Pancreas (tissue), 10 donors: Measurements from ENCODE around the gene PAQR8. TPM values are rescaled to one million over a fixed set of nuclear protein-coding genes. Genes with fewer than 3 reads are reported as not detected.

Experiments used
- ATAC-seq, 4 donors: fragments of 200-7000 bp; cut with Tn5 transposase; one replicate each; pipeline versions ENCODE4 v1.8.0 to v1.9.1; 2020; ENCODE audit warnings: mild to moderate bottlenecking in 4 of 4, moderate library complexity in 4 of 4
- DNase-seq, 6 donors: peaks; one replicate each; pipeline ENCODE4 v3.0.0-alpha.2; 2020
- FAIRE-seq: peaks from 2 replicates; lab custom pipeline; 2012; peaks lifted over from hg19 to GRCh38; lab: Jason Lieb, UNC
- H3K27ac ChIP-seq, 4 donors: fragments of 200-600 bp; sonication (generic); 1 replicate in 3 of 4; 2 replicates in 1 of 4; pipeline versions ENCODE4 v1.5.0 to v1.8.0; 2020
- H3K27me3 ChIP-seq, 4 donors: fragments of 200-600 bp; one replicate each; pipeline ENCODE4 v1.8.0; 2021
- H3K36me3 ChIP-seq, 3 donors: fragments of 200-600 bp; sonication (generic) in 1 of 3; one replicate each; pipeline versions ENCODE4 v1.5.0 to v1.8.0; 2020 to 2021
- H3K4me1 ChIP-seq, 3 donors: fragments of 200-600 bp; one replicate each; pipeline ENCODE4 v1.8.0; 2021
- H3K4me3 ChIP-seq, 4 donors: fragments of 200-600 bp; sonication (generic) in 2 of 4; one replicate each; pipeline versions ENCODE4 v1.5.0 to v1.8.0; 2020 to 2021
- H3K9me3 ChIP-seq, 4 donors: fragments of 200-600 bp; one replicate each; pipeline ENCODE4 v1.8.0; 2021
- WGBS, 2 donors: extraction: QIAGEN DNeasy Blood & Tissue Kit; methylation state at CpG; one replicate each; pipeline ENCODE4 v1.1.7; 2013; 5-methylcytosine and 5-hydroxymethylcytosine counted together
- intact Hi-C, 3 donors: fragments of 100-400 bp; cut with DNase I; formaldehyde crosslinking; loops; one replicate each; pipeline versions ENCODE4 v1.11.1 to v1.14.2; 2022
- polyA plus RNA-seq, 2 donors: library from polyadenylated mRNA; stranded (reverse); fragments of 200-250 nt; gene quantifications; one replicate each; pipeline ENCODE4 v1.2.3, GENCODE V29; 2013
- total RNA-seq, 6 donors: library from RNA; stranded (reverse); fragmentation: NEBNext Ultra II Directional in 4 of 6; extraction: Animal tissue kit (Norgen Biotek cat#: 25700) in 4 of 6; gene quantifications; one replicate each; pipeline versions ENCODE4 v1.2.1 to v1.2.4, GENCODE V29; 2021 to 2023
- TF ChIP-seq, protein P1 (sequence below), 4 donors: fragments of 200-600 bp; sonication (generic) in 3 of 4; IDR thresholded peaks; one replicate each; pipeline versions ENCODE4 v1.5.0 to v1.8.0; 2021; ENCODE audit warnings: antibody characterized with exemption in 4 of 4
- donor health status: healthy with polysubstance abuse.
- donor health status: DM: no; HTN: no; CAD: no; lungs with moderate emphysema.
- donor health status: DM: no; HTN: no; CAD: no.
- donor health status: control.
- donor health status: control.
- donor health status: Bipolar disorder and iron deficiency.
- donor health status: DM: yes; HTN: yes; CAD: no.
- donor health status: DM: no; HTN: no; CAD: no.
- donor health status: DM: no; HTN: no; CAD: no.
- donor health status: DM: yes; HTN: yes; CAD: no.

Gene PAQR8
- total and polyA plus RNA-seq, 8 donors, result 0.71 to 6.1 (median 2.0) TPM

DNA sequence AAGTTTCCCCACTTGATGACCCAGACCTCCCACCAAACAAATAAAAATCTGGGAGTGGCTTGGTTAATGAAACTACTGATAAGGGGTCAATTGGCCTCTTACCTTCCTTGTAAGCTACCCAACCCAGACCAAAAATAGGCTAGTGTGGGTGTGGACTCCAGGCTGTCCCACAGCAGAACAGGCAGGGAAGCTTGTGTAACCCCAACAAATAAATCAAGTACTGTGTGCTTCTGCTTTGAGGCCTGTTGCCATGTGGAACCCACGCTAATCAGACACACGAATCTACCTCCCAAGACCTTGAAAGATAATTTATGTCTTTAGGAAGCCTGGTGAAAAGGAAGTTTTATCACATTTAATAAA, 33.7 kb upstream of the PAQR8 start:
- intact Hi-C loops, result no loop called here
- no peaks in the 10 kb centered on the region for H3K9me3 ChIP-seq
- DNase-seq (no peak), FAIRE-seq (no peak), ATAC-seq (peak in 3 of 4 donors; percentile 11 to 62 (median 47))
- H3K4me3 ChIP-seq, result no peak overlapping the region
- no peaks in the 10 kb centered on the region for H3K36me3 ChIP-seq
- no peaks in the 10 kb centered on the region for H3K27me3 ChIP-seq
- H3K4me1 ChIP-seq, result no peaks in the 10 kb centered on the region
- no peak overlapping the region for H3K27ac ChIP-seq
- TF ChIP-seq, protein P1, sequence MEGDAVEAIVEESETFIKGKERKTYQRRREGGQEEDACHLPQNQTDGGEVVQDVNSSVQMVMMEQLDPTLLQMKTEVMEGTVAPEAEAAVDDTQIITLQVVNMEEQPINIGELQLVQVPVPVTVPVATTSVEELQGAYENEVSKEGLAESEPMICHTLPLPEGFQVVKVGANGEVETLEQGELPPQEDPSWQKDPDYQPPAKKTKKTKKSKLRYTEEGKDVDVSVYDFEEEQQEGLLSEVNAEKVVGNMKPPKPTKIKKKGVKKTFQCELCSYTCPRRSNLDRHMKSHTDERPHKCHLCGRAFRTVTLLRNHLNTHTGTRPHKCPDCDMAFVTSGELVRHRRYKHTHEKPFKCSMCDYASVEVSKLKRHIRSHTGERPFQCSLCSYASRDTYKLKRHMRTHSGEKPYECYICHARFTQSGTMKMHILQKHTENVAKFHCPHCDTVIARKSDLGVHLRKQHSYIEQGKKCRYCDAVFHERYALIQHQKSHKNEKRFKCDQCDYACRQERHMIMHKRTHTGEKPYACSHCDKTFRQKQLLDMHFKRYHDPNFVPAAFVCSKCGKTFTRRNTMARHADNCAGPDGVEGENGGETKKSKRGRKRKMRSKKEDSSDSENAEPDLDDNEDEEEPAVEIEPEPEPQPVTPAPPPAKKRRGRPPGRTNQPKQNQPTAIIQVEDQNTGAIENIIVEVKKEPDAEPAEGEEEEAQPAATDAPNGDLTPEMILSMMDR (IDR thresholded peaks at IDR 0.05), result no peak
- WGBS, 2 donors, result 38 to 65% methylated on average over 2 of the region's 2 CpGs

DNA sequence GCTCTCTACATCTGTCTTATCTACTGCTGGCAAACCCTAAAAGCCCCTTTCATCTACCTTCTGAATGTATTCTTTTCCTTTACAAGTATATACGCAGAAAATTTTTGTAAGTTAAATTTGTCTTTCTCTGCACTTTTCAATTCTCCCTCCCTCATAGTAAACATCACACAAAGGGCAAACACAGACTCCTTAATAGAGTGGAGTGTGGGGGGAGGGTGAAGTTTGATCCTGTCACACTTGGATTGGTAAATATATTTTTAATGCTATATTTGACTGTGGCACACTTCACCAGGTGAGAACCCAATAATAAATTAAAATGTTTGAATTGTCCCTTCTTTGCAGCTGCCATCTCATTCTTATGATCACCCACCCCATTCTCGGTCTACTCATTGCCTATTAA, 33.2 kb upstream of the PAQR8 start:
- no peak for DNase-seq
- Histone ChIP-seq H3K36me3 (no peaks in the 10 kb centered on the region), H3K4me3 (no peak overlapping the region), H3K9me3 (no peaks in the 10 kb centered on the region), H3K27ac (no peak overlapping the region), H3K4me1 (no peaks in the 10 kb centered on the region), H3K27me3 (no peaks in the 10 kb centered on the region)
- FAIRE-seq, result no peak
- intact Hi-C loops, result no loop called here
- TF ChIP-seq, protein P1 (IDR thresholded peaks at IDR 0.05), result no peak
- ATAC-seq, result no peak
- 75 to 81% methylated on average over 2 of the region's 2 CpGs for WGBS, 2 donors

- DNase-seq (no peak), FAIRE-seq (no peak), ATAC-seq (peak in 2 of 4 donors; percentile 40 to 65)
- Histone ChIP-seq H3K27ac (no peak overlapping the region), H3K4me1 (no peaks in the 10 kb centered on the region), H3K36me3 (no peaks in the 10 kb centered on the region), H3K9me3 (no peaks in the 10 kb centered on the region), H3K4me3 (no peak overlapping the region), H3K27me3 (no peaks in the 10 kb centered on the region)
- intact Hi-C loops, result no loop called here
- 65 to 74% methylated on average over 2 of the region's 2 CpGs for WGBS, 2 donors
- TF ChIP-seq, protein P1 (IDR thresholded peaks at IDR 0.05), result no peak
These were observed 31.5 kb upstream of the PAQR8 start for GRCh38 chr6:52330470-52330869.

GRCh38 chr6:52331793-52332457, 30.0 kb upstream of the PAQR8 start:
- ATAC-seq (no peak), FAIRE-seq (no peak), DNase-seq (no peak)
- intact Hi-C loops, result no loop called here
- no peak overlapping the region for H3K27ac ChIP-seq
- H3K9me3 ChIP-seq, result no peaks in the 10 kb centered on the region
- TF ChIP-seq, protein P1 (IDR thresholded peaks at IDR 0.05), result no peak
- no peaks in the 10 kb centered on the region for H3K27me3 ChIP-seq
- H3K4me1 ChIP-seq, result no peaks in the 10 kb centered on the region
- 81 to 88% methylated on average over 4 of the region's 4 CpGs for WGBS, 2 donors
- no peak overlapping the region for H3K4me3 ChIP-seq
- no peaks in the 10 kb centered on the region for H3K36me3 ChIP-seq

DNA sequence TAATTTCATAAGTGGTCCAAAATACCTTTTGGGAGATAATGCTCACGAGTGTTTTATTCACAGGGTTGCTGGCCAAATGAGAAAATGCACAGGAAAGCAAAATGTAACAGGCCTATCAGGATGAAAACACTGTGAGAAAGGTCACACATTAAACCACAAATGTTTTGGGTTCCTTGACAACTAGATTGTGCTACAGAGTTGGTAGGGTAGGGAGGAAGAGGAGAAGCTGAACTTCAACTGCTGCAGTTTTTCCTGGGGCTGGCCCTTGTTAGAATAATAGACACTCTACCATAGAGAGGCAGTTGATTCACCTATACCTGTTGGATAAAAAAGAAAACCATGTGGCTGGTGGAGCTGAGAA, 28.1 kb upstream of the PAQR8 start:
- H3K9me3 ChIP-seq, result no peaks in the 10 kb centered on the region
- intact Hi-C loops, result no loop called here
- WGBS, 2 donors, result 10 to 13% methylated on average over 1 of the region's 1 CpG
- no peak for FAIRE-seq
- no peak for DNase-seq
- no peaks in the 10 kb centered on the region for H3K27me3 ChIP-seq
- ATAC-seq, result peak in 3 of 4 donors; percentile 18 to 44 (median 41)
- no peak overlapping the region for H3K4me3 ChIP-seq
- H3K36me3 ChIP-seq, result no peaks in the 10 kb centered on the region
- H3K4me1 ChIP-seq, result no peaks in the 10 kb centered on the region
- peak overlapping the region in 1 of 4 donors; percentile 5 for H3K27ac ChIP-seq
- TF ChIP-seq, protein P1 (IDR thresholded peaks at IDR 0.05), result no peak
